Measurements from ENCODE around the gene MRPS10.

DNA sequence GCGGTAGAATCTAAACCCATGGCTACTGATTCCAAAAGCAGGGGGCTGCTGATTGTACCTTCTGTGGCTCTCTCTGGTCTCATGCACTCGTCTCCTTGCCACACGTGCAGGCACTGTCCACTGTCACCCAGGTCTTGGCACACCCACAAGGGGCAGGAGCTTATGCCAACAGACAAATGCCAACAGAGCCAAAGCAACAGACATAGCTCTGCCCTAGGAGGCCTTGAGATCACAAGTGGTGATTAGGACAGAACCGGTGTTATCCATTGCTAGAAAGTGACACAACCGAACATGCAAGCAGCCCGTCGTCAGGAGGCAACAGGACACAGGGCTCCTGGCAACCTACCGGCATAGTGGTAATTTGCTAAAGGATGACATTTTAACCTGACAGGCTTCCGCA, 36.8 kb upstream of the MRPS10 start:
- TF ChIP-seq CTCF (IDR thresholded peaks at IDR 0.05) (no peak), POLR2A (IDR thresholded peaks at IDR 0.05) (no peak)

Data from Peyer's patch (tissue), 4 donors.